ENCODE results near the gene ZNF774.
"Not testable (repeated sequence)": the region's sequence is repeated elsewhere in the genome, so short reads cannot be mapped to it uniquely, and the experiment has no call there.

ZNF774 gene

GRCh38 chr15:90347431-90348065 is 4.5 kb upstream of the ZNF774 start:
- DNase-seq = not testable (repeated sequence)

- no peak for DNase-seq
Measured at GRCh38 chr15:90348456-90348855, 3.6 kb upstream of the ZNF774 start.

GRCh38 chr15:90349072-90349471 is 3.0 kb upstream of the ZNF774 start:
- DNase-seq = no peak

GRCh38 chr15:90349821-90350220 is 2.3 kb upstream of the ZNF774 start:
- no peak for DNase-seq

GRCh38 chr15:90351479-90352106 is 491 bp upstream of the ZNF774 start:
- no peak for DNase-seq

DNA sequence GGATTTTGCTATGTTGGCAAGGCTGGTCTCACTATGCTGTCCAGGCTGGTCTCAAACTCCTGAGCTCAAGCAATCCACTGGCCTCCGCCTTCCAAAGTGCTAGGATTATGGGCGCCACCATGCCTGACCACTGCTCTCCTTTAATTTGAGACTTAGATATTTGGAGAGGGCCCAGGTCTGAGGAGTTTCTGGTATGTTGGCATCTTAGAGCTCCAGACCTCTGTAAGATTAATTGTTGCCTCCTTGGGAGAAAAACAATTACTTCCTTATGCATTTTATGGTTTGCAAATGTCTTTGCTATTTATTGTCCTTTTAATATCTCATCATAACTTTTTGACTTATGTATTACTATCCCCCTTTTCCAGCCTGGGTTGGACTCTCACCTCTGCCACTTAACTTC is 2.9 kb downstream of the ZNF774 start:
- DNase-seq = no peak

GRCh38 chr15:90358124-90359033 is 6.3 kb downstream of the ZNF774 start:
- peak in 1 of 2 experiments; percentile 4 for DNase-seq

DNA sequence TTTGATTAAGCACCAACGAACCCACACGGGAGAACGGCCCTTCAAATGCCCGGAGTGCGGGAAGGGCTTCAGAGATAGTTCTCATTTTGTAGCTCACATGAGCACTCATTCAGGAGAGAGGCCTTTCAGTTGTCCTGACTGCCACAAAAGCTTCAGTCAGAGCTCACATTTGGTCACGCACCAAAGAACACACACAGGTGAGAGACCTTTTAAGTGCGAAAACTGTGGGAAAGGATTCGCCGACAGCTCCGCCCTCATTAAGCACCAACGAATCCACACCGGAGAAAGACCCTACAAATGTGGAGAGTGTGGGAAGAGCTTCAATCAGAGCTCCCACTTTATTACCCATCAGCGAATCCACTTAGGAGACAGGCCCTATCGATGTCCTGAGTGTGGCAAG is 8.7 kb downstream of the ZNF774 start:
- no peak for DNase-seq

DNA sequence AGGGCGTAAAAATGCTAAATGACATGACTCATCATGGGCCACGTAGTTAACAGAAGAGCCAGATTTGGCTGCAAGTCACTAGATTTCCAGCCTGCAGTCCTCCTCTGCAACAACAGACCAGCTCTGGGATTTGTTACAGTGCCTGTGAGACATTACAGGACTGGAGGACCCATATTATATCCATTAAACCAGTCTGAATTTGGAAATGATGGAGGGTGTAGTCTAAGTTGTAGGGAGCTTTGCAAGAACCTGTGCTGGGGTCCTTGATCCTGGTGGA is 10.8 kb downstream of the ZNF774 start:
- no peak for DNase-seq

DNA sequence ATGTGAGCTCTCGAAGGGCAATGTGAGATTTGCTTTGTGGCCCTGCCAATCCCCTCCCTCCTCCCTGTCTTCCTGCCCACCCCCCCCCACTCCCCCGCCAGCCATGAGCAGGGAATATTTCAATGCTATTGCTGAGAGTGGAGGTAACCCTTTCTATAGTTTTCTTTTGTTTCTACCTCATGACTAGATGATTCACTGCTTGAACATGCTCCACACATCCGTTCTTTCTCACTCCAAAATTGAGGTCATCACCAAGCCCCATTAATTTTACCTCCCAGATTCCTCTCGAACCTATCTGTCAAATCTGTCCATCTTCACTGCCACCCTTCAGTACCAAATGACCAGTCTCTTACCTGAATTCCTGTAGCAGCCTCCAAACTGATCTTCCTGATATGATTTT is 12.2 kb downstream of the ZNF774 start:
- DNase-seq = no peak

- DNase-seq = no peak
Measured at GRCh38 chr15:90365414-90366055, 13.5 kb downstream of the ZNF774 start.

GRCh38 chr15:90367576-90367975 is 15.5 kb downstream of the ZNF774 start:
- DNase-seq = no peak

- DNase-seq = no peak
Measured at GRCh38 chr15:90375071-90375470, 23.0 kb downstream of the ZNF774 start.

DNA sequence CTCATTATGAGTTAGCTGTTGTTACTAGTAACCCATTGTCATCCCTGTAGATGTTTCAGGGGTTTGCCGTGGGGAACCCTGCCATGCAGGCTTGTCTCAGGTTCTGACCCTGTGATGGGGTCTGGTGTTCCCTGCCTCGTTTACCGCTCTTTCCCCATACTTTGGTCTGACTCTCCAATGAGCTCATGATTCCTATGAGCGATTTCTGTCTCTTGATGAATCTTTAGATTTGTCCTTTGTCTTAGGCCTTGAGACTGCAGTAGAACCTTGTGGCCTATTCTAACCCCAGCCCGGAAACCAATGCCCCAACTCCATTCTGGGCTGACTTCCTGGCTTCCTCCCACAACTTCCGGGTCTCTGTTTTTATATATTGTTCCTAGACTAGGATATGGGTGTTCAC is 24.7 kb downstream of the ZNF774 start:
- no peak for DNase-seq

DNA sequence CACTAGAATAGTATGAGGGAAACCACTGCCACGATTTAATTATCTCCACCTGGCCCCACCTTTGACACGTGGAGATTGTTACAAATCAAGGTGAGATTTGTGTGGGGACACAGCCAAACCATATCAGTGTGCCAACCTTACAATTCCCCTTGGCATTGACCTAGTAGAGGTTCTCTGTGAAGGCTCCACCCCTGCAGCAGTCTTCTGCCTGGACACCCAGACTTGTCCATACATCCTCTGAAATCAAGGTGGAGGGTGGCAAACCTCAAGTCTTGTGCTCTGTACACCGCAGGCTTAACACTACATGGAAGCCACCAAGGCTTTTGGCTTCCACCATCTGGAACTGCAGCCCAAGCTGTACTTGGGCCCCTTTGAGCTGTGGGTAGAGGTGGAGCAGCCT is 27.2 kb downstream of the ZNF774 start:
- no peak for DNase-seq

GRCh38 chr15:90381515-90381914 is 29.4 kb downstream of the ZNF774 start:
- no peak for DNase-seq

DNA sequence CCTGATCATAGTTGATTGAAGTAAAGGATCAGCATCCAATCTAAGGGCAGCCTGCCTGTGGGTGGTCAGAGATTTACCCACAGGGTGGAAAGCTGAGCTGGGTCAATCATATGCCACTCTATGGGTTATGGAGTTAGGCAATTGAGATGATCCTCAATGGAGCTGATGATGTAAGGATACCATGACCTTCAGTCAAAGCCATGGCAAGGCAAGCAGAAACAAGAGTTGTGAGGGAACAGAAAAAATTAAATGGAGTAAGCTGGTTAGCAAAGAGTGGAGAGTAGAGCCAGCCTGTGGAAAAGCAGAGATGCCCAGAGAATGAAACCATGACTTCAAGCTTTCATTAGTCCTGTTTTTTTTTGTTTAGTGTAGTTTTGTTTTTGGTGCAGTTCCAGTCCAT is 30.2 kb downstream of the ZNF774 start:
- DNase-seq = no peak

DNA sequence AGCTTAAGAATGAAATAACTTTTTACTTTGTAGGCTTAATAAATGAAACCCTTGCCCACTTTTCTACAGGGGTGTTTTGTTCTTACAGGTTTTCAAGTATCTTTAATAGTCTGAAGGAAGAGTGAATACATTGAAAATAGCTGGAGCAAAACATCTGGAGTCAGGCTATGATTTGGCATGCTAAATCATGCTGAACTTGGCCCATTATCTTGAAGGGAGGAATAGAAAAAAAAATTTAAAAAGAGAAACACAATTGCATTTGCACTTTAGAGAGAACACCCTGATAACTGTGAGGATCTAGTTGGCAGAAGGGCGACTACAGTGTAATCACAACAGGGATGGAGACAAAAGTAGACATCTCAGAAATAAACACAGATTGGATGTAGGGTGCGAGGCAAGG is 34.1 kb downstream of the ZNF774 start:
- no peak for DNase-seq

DNA sequence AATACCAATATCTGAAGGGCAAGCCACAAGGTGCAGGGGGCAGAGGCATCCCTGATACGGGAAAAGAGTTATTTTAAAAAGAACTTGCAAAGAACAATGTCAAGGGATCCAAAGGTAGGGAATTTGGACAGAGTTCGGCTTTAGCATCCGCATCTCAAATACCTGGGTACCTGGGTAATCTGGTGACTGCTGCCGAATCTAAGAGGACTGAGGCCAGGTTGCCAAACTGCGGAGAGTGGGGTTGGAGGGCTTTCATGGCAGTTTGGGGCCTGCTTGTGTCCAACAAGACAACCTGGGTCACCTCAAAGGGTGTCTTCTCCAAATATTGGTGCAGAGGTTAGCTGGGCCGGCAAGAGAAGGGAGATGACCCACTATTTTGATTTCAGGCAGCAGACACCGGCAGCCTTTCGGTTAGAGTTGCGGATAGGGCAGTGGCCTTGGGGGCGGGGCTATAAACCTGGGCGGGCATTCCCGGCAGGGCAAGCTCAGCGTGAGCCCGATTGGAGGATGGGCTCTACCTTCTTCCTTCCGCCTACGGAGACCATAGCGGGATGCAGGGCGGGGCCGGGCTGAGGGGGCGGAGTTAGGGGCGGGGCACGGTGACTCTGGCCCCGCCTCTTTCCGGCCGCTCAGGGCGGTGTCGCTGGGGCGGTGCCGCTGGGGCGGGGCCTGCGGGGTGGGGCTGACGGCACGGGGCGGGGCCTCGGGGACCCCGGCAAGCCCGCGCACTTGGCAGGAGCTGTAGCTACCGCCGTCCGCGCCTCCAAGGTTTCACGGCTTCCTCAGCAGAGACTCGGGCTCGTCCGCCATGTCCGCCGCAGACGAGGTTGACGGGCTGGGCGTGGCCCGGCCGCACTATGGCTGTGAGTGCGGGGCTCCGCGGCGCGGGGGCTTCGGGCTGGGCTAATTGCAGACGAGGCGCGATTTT is 35.7 kb downstream of the ZNF774 start, which contains the start of gene IQGAP1:
Gene IQGAP1, plus strand, starts transcription at position 709 of the 928 bp plus-strand sequence. Its CDS starts 100 bp downstream, at position 809.
- DNase-seq = peak; percentile 93 to 98

- DNase-seq = peak; percentile 19 to 40
Measured at GRCh38 chr15:90388462-90389380, 36.6 kb downstream of the ZNF774 start.

GRCh38 chr15:90389513-90389912 is 37.4 kb downstream of the ZNF774 start:
- DNase-seq = no peak

All from NCI-H2081 (cell line).